ENCODE results near the gene RPS29. TPM values are rescaled to one million over a fixed set of nuclear protein-coding genes. Genes with fewer than 3 reads are reported as not detected.

Gene RPS29
- total RNA-seq, 2 donors from 2014 or later = 1,577 to 1,586 TPM

DNA sequence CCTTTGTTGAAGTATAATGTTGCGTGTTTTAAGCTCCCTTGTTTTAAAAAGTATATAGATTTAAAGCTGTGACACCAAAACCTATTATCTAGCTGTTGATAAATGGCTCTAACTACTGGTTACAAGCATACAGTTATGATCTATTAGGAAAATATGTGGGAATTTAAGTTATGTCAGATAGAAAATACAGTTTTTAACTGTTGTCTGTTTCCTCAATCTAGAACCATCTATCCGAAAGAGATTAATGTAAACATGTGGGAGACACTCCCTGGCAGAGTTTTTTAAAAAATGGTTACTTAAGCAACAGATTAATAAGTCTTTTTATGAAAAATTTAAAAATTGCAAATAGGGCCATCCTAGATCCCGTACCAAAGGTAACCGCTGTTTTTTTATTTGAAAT lies 26.1 kb upstream of the RPS29 start:
- H3K4me3 ChIP-seq (ENCODE audit: low read length) = no peak overlapping the region
- H3K36me3 ChIP-seq (ENCODE audit: control insufficient read depth, insufficient read depth, low read length) = peaks cover 37% of the 10 kb centered on the region
- H3K4me1 ChIP-seq (ENCODE audit: control insufficient read depth, insufficient read depth, low read length) = no peaks in the 10 kb centered on the region
- 96 to 99% methylated on average over 3 to 4 of the region's 4 CpGs for WGBS, 2 experiments (ENCODE audit: insufficient coverage in 1 of 2, insufficient read length in 1 of 2)
- H3K4me1 Mint-ChIP-seq = no peaks in the 10 kb centered on the region
- no peaks in the 10 kb centered on the region for H3K9me3 ChIP-seq (ENCODE audit: control insufficient read depth, low read length)
- H3K9me3 Mint-ChIP-seq = no peaks in the 10 kb centered on the region
- H3K27ac Mint-ChIP-seq = no peak overlapping the region
- no peak for TF ChIP-seq CTCF (conservative IDR thresholded peaks at IDR 0.05)
- DNase-seq = no peak
- H3K36me3 Mint-ChIP-seq (ENCODE audit: low read depth) = peaks cover 24% of the 10 kb centered on the region
- H3K4me3 Mint-ChIP-seq = no peak overlapping the region
- no peaks in the 10 kb centered on the region for H3K27me3 Mint-ChIP-seq (ENCODE audit: insufficient read depth)
- no peak overlapping the region for H3K9ac ChIP-seq (ENCODE audit: extremely low read depth, low read length, poor library complexity, severe bottlenecking)
- H3K27me3 ChIP-seq (ENCODE audit: control insufficient read depth, insufficient read depth, low read length, poor library complexity, severe bottlenecking) = no peaks in the 10 kb centered on the region
- H3K27ac ChIP-seq (ENCODE audit: low read depth, low read length) = no peak overlapping the region

GRCh38 chr14:49607583-49607982 lies 21.4 kb upstream of the RPS29 start:
- Histone ChIP-seq H3K27ac (ENCODE audit: low read depth, low read length) (no peak overlapping the region), H3K4me1 (ENCODE audit: control insufficient read depth, insufficient read depth, low read length) (no peaks in the 10 kb centered on the region), H3K36me3 (ENCODE audit: control insufficient read depth, insufficient read depth, low read length) (peaks cover 31% of the 10 kb centered on the region), H3K9me3 (ENCODE audit: control insufficient read depth, low read length) (no peaks in the 10 kb centered on the region), H3K27me3 (ENCODE audit: control insufficient read depth, insufficient read depth, low read length, poor library complexity, severe bottlenecking) (no peaks in the 10 kb centered on the region), H3K9ac (ENCODE audit: extremely low read depth, low read length, poor library complexity, severe bottlenecking) (no peak overlapping the region), H3K4me3 (ENCODE audit: low read length) (no peak overlapping the region)
- 86 to 88% methylated on average over 6 of the region's 6 CpGs for WGBS, 2 experiments (ENCODE audit: insufficient coverage in 1 of 2, insufficient read length in 1 of 2)
- DNase-seq = no peak
- no peaks in the 10 kb centered on the region for H3K4me1 Mint-ChIP-seq
- H3K27ac Mint-ChIP-seq = no peak overlapping the region
- no peak overlapping the region for H3K4me3 Mint-ChIP-seq
- H3K36me3 Mint-ChIP-seq (ENCODE audit: low read depth) = peaks cover 29% of the 10 kb centered on the region
- H3K27me3 Mint-ChIP-seq (ENCODE audit: insufficient read depth) = no peaks in the 10 kb centered on the region
- no peaks in the 10 kb centered on the region for H3K9me3 Mint-ChIP-seq
- TF ChIP-seq CTCF (conservative IDR thresholded peaks at IDR 0.05) = no peak

- no peaks in the 10 kb centered on the region for H3K9me3 Mint-ChIP-seq
Measured at GRCh38 chr14:49598485-49599300, 12.5 kb upstream of the RPS29 start, which contains the start of gene LRR1. Gene LRR1, plus strand, starts transcription at chr14:49598940. Its CDS starts 81 bp downstream, at chr14:49599021.

More at GRCh38 chr14:49598485-49599300, 12.5 kb upstream of the RPS29 start, which contains the start of gene LRR1:
- Mint-ChIP-seq H3K27me3 (ENCODE audit: insufficient read depth) (peaks cover 7% of the 10 kb centered on the region), H3K36me3 (ENCODE audit: low read depth) (peaks cover 7% of the 10 kb centered on the region), H3K4me1 (peaks cover 9% of the 10 kb centered on the region), H3K27ac (peak within 1 kb of the TSS; percentile 97), H3K4me3 (peak within 1 kb of the TSS; percentile 89)
- 0% methylated on average over 58 to 77 of the region's 77 CpGs for WGBS, 2 experiments (ENCODE audit: insufficient coverage in 1 of 2, insufficient read length in 1 of 2)
- no peaks in the 10 kb centered on the region for H3K4me1 ChIP-seq (ENCODE audit: control insufficient read depth, insufficient read depth, low read length)
- H3K27me3 ChIP-seq (ENCODE audit: control insufficient read depth, insufficient read depth, low read length, poor library complexity, severe bottlenecking) = no peaks in the 10 kb centered on the region
- H3K27ac ChIP-seq (ENCODE audit: low read depth, low read length) = peak within 1 kb of the TSS; percentile 92
- TF ChIP-seq CTCF (conservative IDR thresholded peaks at IDR 0.05) = no peak
- peaks cover 6% of the 10 kb centered on the region for H3K36me3 ChIP-seq (ENCODE audit: control insufficient read depth, insufficient read depth, low read length)
- peak within 1 kb of the TSS; percentile 87 for H3K9ac ChIP-seq (ENCODE audit: extremely low read depth, low read length, poor library complexity, severe bottlenecking)
- peak; percentile 95 for DNase-seq
- peak within 1 kb of the TSS; percentile 96 for H3K4me3 ChIP-seq (ENCODE audit: low read length)
- no peaks in the 10 kb centered on the region for H3K9me3 ChIP-seq (ENCODE audit: control insufficient read depth, low read length)

Measured in endodermal cell (in vitro differentiated cells).